ENCODE data around the gene IGSF8.

The IGSF8 gene

GRCh38 chr1:160103658-160104408 is 5.4 kb upstream of the IGSF8 start:
- no peak for DNase-seq

GRCh38 chr1:160101717-160102522 is 3.5 kb upstream of the IGSF8 start:
- DNase-seq, result no peak

DNA sequence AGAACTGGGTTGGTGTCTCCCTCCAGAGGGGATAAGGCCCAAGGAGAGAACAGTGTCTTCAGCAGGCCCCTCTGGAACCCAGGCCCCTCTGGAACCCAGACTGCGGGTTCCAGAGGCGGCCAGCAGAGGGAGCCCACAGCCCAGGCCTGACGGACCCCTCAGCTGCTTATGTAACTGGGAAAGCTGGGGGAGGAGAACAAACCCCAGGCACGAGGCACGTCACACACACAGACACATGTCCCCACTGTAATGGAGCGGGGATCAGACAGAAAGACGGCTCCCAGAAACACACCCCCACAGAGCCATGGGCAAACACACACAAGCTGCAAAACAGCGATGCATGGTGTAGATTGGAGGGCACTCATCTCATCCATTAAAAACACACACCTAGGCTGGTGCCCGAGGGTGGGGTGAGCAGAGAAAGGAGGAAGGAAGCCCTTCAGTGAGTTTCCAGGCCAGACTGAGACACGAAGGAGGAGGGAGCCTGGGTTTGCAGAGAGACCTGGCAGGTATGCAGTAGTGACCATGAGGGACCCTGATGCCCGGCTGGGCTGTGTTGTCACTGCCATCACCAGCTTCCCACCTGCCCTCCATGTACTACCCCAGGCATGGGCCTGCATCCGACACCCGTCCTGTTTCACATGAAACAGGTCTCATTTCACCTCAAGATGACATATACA is 2.8 kb upstream of the IGSF8 start:
- peak; percentile 86 for DNase-seq

- no peak for DNase-seq
These were observed 1.4 kb upstream of the IGSF8 start for GRCh38 chr1:160099716-160100375.

- DNase-seq, result peak; percentile 99
These were observed 588 bp upstream of the IGSF8 start for GRCh38 chr1:160098852-160099561.

- no peak for DNase-seq
These were observed 1.1 kb downstream of the IGSF8 start for GRCh38 chr1:160097151-160097910.

GRCh38 chr1:160096274-160097116 is 1.9 kb downstream of the IGSF8 start:
- peak; percentile 75 for DNase-seq

DNA sequence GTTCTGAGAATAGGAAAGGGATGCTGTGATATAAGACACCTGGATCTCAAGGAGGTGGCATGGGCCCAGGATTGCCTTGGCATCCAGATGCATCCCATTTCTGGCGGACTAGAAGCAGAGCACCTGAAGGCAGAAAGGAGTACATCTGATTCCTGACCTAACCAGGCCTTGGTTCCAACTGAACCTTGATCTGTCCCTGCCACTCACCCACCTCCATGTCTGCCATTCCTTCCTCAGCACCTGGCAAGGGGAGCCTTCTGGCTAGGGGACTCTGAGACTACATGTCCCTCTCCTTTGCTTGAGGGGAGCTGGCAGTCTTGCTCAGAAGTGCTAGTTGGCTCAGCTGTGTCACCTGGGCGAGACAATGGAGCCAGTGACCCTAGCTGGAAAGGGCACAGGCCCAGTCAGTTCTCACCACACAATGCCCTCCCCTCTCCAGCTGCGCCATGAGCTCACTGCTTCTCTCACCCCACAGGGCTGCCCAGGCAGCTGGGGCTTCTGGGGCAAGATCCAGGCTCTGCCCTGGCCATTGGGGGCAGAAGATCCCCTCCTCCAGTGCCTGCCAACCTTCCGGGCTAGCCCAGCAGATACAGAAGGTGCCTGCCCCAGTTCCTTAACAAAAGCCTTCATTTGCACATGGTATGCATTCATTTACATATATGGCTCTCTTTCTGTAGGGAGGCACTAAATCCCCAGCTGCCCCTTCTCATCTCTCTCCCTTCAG is 2.9 kb downstream of the IGSF8 start:
- no peak for DNase-seq

- no peak for DNase-seq
These were observed 3.6 kb downstream of the IGSF8 start for GRCh38 chr1:160094806-160095205.

DNA sequence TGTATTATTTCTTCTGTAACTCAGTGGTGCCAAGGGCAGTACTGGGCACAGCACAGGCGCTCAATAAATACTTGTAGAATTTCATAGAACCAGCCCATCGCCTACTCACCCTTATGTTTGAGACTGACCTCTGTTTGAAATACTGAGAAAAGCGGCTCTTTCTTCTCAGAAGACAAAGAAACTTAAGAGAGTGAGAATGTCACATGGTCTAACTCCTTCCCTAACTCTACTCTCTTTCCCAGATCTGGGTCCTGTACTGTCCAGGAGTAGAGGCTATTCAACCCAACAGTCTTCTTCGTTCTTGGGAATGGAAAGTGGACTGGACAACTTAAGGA is 4.2 kb downstream of the IGSF8 start:
- DNase-seq, result no peak

- no peak for DNase-seq
These were observed 4.7 kb downstream of the IGSF8 start for GRCh38 chr1:160093624-160094290.

- DNase-seq, result no peak
These were observed 5.4 kb downstream of the IGSF8 start for GRCh38 chr1:160093069-160093395.

- no peak for DNase-seq
These were observed 5.9 kb downstream of the IGSF8 start for GRCh38 chr1:160092366-160093068.

DNA sequence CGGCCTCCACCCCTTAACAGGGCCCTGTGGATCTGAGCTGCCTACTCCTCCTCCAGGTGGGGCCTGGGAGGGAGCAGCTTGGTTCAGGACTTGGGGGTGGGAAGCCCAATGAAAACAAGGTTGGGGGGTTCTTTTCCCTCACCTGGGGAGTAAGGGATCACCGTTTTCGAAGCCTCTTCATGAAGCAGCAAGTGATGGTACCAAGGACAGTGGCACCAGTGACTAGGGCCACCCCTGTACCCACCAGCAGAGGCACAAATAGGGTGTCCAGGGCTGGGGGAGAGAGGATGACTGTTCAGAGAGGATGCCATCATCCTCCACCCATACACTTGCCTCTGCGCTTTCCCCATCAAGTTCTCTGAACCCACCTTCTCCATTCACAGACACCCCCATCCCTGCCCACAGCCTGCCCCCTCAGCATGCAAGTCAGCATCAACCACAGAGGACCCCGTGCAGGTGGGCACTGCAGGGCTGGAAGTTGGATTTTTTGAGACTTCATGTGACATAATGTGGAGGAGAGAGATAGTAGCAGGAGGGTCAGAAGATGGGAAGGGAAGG is 6.7 kb downstream of the IGSF8 start:
- no peak for DNase-seq

DNA sequence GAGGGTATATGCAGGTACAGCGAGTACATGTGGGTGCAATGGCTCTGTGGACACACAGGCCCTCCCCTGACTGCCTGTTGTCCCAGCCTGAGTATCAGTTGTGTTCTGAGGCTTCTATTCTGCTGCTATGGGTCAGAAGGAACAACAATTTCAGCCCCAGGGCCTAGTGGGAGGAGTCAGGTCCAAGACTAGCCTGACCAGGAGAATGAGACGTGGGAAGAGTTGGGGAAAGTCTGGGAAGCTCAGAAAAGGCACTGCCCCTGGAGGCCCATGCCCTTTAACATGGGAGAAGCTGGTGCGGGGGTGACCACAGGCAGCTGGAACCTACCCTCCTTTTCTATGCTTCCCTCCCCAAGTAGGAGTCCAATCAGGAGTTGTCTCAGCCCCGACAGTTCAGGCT is 7.7 kb downstream of the IGSF8 start:
- peak; percentile 77 for DNase-seq

- no peak for DNase-seq
These were observed 8.5 kb downstream of the IGSF8 start for GRCh38 chr1:160089883-160090282.

GRCh38 chr1:160087118-160087662 is 11.2 kb downstream of the IGSF8 start:
- DNase-seq, result no peak

DNA sequence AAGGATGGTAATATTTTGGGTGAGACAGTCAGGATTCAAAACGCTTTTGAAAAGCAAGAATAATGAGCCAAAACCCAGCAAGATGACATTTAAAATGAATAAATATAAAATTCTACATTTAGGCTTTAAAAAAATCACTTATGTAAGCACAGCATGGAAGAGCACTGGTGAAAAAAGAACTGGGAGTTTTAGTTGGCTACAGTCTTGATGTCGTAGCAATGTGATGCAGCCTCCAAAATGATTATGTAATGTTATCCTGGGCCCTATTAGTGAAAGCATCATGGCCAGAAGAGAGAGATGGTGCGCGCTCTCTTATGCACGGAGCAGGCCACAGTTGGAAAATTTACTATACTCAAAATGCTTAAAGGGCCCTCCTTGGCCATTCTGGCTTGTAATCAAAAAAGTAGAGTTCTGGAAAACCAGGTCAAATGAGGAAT is 11.9 kb downstream of the IGSF8 start:
- no peak for DNase-seq

All from islet precursor cell (in vitro differentiated cells).